A549 treated with AZD2906 at 1 μM for 4 hours (cell line): ENCODE measurements around the gene COA1. TPM values are rescaled to one million over a fixed set of nuclear protein-coding genes. Genes with fewer than 3 reads are reported as not detected.

Experiments used
- total RNA-seq: library from RNA; stranded (reverse); fragments of 200-300 nt; extraction: Qiagen RNA extraction; gene quantifications from 5 replicates; pipeline ENCODE4 v1.2.3, GENCODE V29; 2022

COA1 gene
- 81.3 to 90.0 TPM (median 84.6 TPM) in 5 replicates for total RNA-seq

GRCh38 chr7:43729214-43729923 lies at the start of gene COA1:
Gene COA1, minus strand, starts transcription at chr7:43729523. Its CDS starts 80,909 bp downstream, at chr7:43648614.

GRCh38 chr7:43758029-43758821 lies 28.9 kb upstream of the COA1 start, which contains the start of gene BLVRA:
Gene BLVRA, plus strand, starts transcription at chr7:43758680. Its CDS starts 12,479 bp downstream, at chr7:43771159.

Other genes starting within 250 kb of the COA1 start
- 21.1 to 22.7 TPM (median 22.0 TPM) in 5 replicates for gene STK17A, start 146.4 kb downstream of the COA1 start, total RNA-seq
- gene BLVRA, start 29.2 kb upstream of the COA1 start, total RNA-seq: 71.9 to 86.5 TPM (median 74.9 TPM) in 5 replicates
- gene MRPS24, start 140.0 kb upstream of the COA1 start, total RNA-seq: 227 to 263 TPM (median 250 TPM) in 5 replicates
- gene URGCP, start 177.1 kb upstream of the COA1 start, total RNA-seq: 25.9 to 28.5 TPM (median 28.1 TPM) in 5 replicates
- 7.9 to 11.5 TPM (median 9.6 TPM) in 5 replicates for gene UBE2D4, start 196.9 kb upstream of the COA1 start, total RNA-seq